ENCODE data around the gene LRBA. TPM values are rescaled to one million over a fixed set of nuclear protein-coding genes. Genes with fewer than 3 reads are reported as not detected.

Gene LRBA
- total RNA-seq, 6 experiments from 2014 or later = 13.6 to 17.6 (median 15.0) TPM

- DNase-seq = no peak
- Mint-ChIP-seq H3K27ac (no peak overlapping the region), H3K9me3 (no peaks in the 10 kb centered on the region), H3K4me1 (ENCODE audit: low read depth) (peaks cover 6% of the 10 kb centered on the region; the same call in 1 of the 2 replicates), H3K36me3 (ENCODE audit: low read depth) (no peaks in the 10 kb centered on the region; the same call in 1 of the 2 replicates), H3K27me3 (ENCODE audit: insufficient read depth) (no peaks in the 10 kb centered on the region), H3K4me3 (no peak overlapping the region)
- TF ChIP-seq CTCF (IDR thresholded peaks at IDR 0.05) = no peak
These were observed 186.9 kb downstream of the LRBA start for GRCh38 chr4:150828159-150828558.

- no peaks in the 10 kb centered on the region; the same call in 1 of the 2 replicates for H3K36me3 Mint-ChIP-seq (ENCODE audit: low read depth)
- no peak overlapping the region for H3K27ac Mint-ChIP-seq
- no peak for TF ChIP-seq CTCF (IDR thresholded peaks at IDR 0.05)
- DNase-seq = no peak
- peaks cover 6% of the 10 kb centered on the region; the same call in 1 of the 2 replicates for H3K4me1 Mint-ChIP-seq (ENCODE audit: low read depth)
- H3K9me3 Mint-ChIP-seq = no peaks in the 10 kb centered on the region
- no peaks in the 10 kb centered on the region for H3K27me3 Mint-ChIP-seq (ENCODE audit: insufficient read depth)
- H3K4me3 Mint-ChIP-seq = no peak overlapping the region
These were observed 187.9 kb downstream of the LRBA start for GRCh38 chr4:150827226-150827625.

- Mint-ChIP-seq H3K4me3 (no peak overlapping the region), H3K4me1 (ENCODE audit: low read depth) (peaks cover 6% of the 10 kb centered on the region; the same call in 1 of the 2 replicates), H3K36me3 (ENCODE audit: low read depth) (no peaks in the 10 kb centered on the region; the same call in 1 of the 2 replicates), H3K27ac (no peak overlapping the region), H3K9me3 (no peaks in the 10 kb centered on the region), H3K27me3 (ENCODE audit: insufficient read depth) (no peaks in the 10 kb centered on the region)
- no peak for TF ChIP-seq CTCF (IDR thresholded peaks at IDR 0.05)
- DNase-seq = no peak
These were observed 188.8 kb downstream of the LRBA start for GRCh38 chr4:150826306-150826705.

GRCh38 chr4:150822407-150822806, 192.7 kb downstream of the LRBA start:
- H3K4me1 Mint-ChIP-seq (ENCODE audit: low read depth) = peaks cover 16% of the 10 kb centered on the region
- no peak overlapping the region for H3K27ac Mint-ChIP-seq
- no peaks in the 10 kb centered on the region for H3K27me3 Mint-ChIP-seq (ENCODE audit: insufficient read depth)
- no peak for DNase-seq
- H3K36me3 Mint-ChIP-seq (ENCODE audit: low read depth) = no peaks in the 10 kb centered on the region; the same call in 1 of the 2 replicates
- H3K4me3 Mint-ChIP-seq = no peak overlapping the region
- no peaks in the 10 kb centered on the region for H3K9me3 Mint-ChIP-seq
- TF ChIP-seq CTCF (IDR thresholded peaks at IDR 0.05) = no peak

- DNase-seq = no peak
- no peak for TF ChIP-seq CTCF (IDR thresholded peaks at IDR 0.05)
- no peaks in the 10 kb centered on the region for H3K9me3 Mint-ChIP-seq
- H3K4me3 Mint-ChIP-seq = no peak overlapping the region
- H3K36me3 Mint-ChIP-seq (ENCODE audit: low read depth) = no peaks in the 10 kb centered on the region; the same call in 1 of the 2 replicates
- no peak overlapping the region for H3K27ac Mint-ChIP-seq
- H3K27me3 Mint-ChIP-seq (ENCODE audit: insufficient read depth) = no peaks in the 10 kb centered on the region
- H3K4me1 Mint-ChIP-seq (ENCODE audit: low read depth) = peaks cover 21% of the 10 kb centered on the region
These were observed 193.4 kb downstream of the LRBA start for GRCh38 chr4:150821641-150822040.

- H3K9me3 Mint-ChIP-seq = no peaks in the 10 kb centered on the region
- H3K36me3 Mint-ChIP-seq (ENCODE audit: low read depth) = no peaks in the 10 kb centered on the region
- H3K4me3 Mint-ChIP-seq = no peak overlapping the region
- peaks cover 28% of the 10 kb centered on the region for H3K4me1 Mint-ChIP-seq (ENCODE audit: low read depth)
- TF ChIP-seq CTCF (IDR thresholded peaks at IDR 0.05) = no peak
- H3K27me3 Mint-ChIP-seq (ENCODE audit: insufficient read depth) = no peaks in the 10 kb centered on the region
- DNase-seq = no peak
- H3K27ac Mint-ChIP-seq = no peak overlapping the region
These were observed 194.7 kb downstream of the LRBA start for GRCh38 chr4:150820409-150820808.

All from HFFc6 (cell line).